Loucy (cell line): ENCODE measurements around the gene SMYD5.

Source experiments
- EZH2phosphoT487 ChIP-seq: fragments of 200-600 bp; IDR thresholded peaks from 2 replicates; pipeline ENCODE4 v1.6.1; 2018; ENCODE audit warnings: antibody characterized with exemption, mild to moderate bottlenecking, moderate library complexity, borderline replicate concordance
- TF ChIP-seq, protein P1 (sequence below): fragments of 200-600 bp; sonication (generic); conservative IDR thresholded peaks from 2 replicates; pipeline ENCODE4 v1.5.1; 2014; ENCODE audit warnings: mild to moderate bottlenecking, antibody characterized with exemption, low read length

DNA sequence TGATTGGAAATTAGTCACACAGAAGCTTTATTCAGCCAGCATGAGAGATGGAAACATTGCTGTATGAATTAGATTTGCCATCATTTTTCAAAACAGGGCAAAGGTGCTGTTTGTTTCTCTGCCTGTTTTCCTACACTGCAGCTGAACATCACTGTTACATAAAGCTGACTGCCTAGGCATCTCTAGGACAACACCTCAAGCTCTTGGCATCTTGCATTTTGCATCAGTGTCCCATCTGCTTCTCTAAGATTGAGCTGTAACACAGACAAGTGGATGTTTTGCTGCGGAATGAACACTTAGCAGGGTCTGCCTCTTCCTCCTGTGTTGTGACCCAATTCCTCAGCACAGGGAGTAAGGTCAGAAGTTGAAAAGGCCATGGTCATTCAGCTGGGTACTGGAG is 24.9 kb downstream of the SMYD5 start:
- TF ChIP-seq, protein P1, sequence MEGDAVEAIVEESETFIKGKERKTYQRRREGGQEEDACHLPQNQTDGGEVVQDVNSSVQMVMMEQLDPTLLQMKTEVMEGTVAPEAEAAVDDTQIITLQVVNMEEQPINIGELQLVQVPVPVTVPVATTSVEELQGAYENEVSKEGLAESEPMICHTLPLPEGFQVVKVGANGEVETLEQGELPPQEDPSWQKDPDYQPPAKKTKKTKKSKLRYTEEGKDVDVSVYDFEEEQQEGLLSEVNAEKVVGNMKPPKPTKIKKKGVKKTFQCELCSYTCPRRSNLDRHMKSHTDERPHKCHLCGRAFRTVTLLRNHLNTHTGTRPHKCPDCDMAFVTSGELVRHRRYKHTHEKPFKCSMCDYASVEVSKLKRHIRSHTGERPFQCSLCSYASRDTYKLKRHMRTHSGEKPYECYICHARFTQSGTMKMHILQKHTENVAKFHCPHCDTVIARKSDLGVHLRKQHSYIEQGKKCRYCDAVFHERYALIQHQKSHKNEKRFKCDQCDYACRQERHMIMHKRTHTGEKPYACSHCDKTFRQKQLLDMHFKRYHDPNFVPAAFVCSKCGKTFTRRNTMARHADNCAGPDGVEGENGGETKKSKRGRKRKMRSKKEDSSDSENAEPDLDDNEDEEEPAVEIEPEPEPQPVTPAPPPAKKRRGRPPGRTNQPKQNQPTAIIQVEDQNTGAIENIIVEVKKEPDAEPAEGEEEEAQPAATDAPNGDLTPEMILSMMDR = no peak
- TF ChIP-seq EZH2phosphoT487 = no peak
